Loucy (cell line): Measurements from ENCODE around the gene LUC7L2.

ENCODE experiments used
- CTCF ChIP-seq: fragments of 200-600 bp; sonication (generic); conservative IDR thresholded peaks from 2 replicates; pipeline ENCODE4 v1.5.1; 2014; ENCODE audit warnings: mild to moderate bottlenecking, antibody characterized with exemption, low read length
- EZH2phosphoT487 ChIP-seq: fragments of 200-600 bp; IDR thresholded peaks from 2 replicates; pipeline ENCODE4 v1.6.1; 2018; ENCODE audit warnings: antibody characterized with exemption, mild to moderate bottlenecking, moderate library complexity, borderline replicate concordance

GRCh38 chr7:139424004-139424403 is 64.3 kb downstream of the LUC7L2 start:
- TF ChIP-seq CTCF (no peak), EZH2phosphoT487 (no peak)
